Testis (tissue), 3 donors: Measurements from ENCODE around the gene MCOLN1. TPM values are rescaled to one million over a fixed set of nuclear protein-coding genes. Genes with fewer than 3 reads are reported as not detected.

Experiments
- DNase-seq: peaks from one replicate; pipeline ENCODE4 v3.0.0-alpha.2; 2019
- H3K27ac ChIP-seq, 2 donors: fragments of 200-600 bp; sonication (generic); one replicate each; pipeline ENCODE4 v1.5.1; 2019
- H3K27me3 ChIP-seq: fragments of 200-600 bp; sonication (generic); one replicate; pipeline ENCODE4 v1.5.1; 2019
- H3K36me3 ChIP-seq: fragments of 200-600 bp; sonication (generic); one replicate; pipeline ENCODE4 v1.5.1; 2017; ENCODE audit warnings: low read depth; ENCODE audit errors: missing control alignments
- H3K4me1 ChIP-seq: fragments of 200-600 bp; sonication (generic); one replicate; pipeline ENCODE4 v1.5.1; 2019
- H3K4me3 ChIP-seq, 2 donors: fragments of 200-600 bp; sonication (generic); one replicate each; pipeline ENCODE4 v1.5.1; 2017 to 2019
- H3K9me3 ChIP-seq: fragments of 200-600 bp; sonication (generic); one replicate; pipeline ENCODE4 v1.5.1; 2017
- POLR2A ChIP-seq: fragments of 450-650 bp; IDR thresholded peaks from one replicate; pipeline ENCODE4 v1.6.1; 2017; ENCODE audit warnings: antibody characterized with exemption, mild to moderate bottlenecking, moderate library complexity
- WGBS, 2 donors: methylation state at CpG; one replicate each; pipeline ENCODE4 v1.1.5; 2018; 5-methylcytosine and 5-hydroxymethylcytosine counted together
- intact Hi-C: fragments of 100-400 bp; cut with DNase I; formaldehyde crosslinking; loops from one replicate; pipeline ENCODE4 v1.15.1; 2023; ENCODE audit warnings: low total_unique reads
- polyA plus RNA-seq: library from polyadenylated mRNA; stranded (reverse); fragments of 350-450 nt; fragmentation: Illumina TruSeq; extraction: RNeasy Lipid Tissue Mini Kit (QIAGEN cat#74804); gene quantifications from one replicate; pipeline ENCODE4 v1.2.3, GENCODE V29; 2014; ENCODE audit warnings: low read depth, low replicate concordance; ENCODE audit not compliant: insufficient read depth
- total RNA-seq, 2 donors: library from RNA; depleted of rRNA; stranded (reverse); fragments of >200 nt; gene quantifications; one replicate each; pipeline ENCODE4 v1.2.3, GENCODE V29; 2016
- TF ChIP-seq, protein P1 (sequence below), 3 experiments: fragments of 450-650 bp in 2 of 3; fragments of 200-600 bp in 1 of 3; sonication (generic) in 1 of 3; IDR thresholded peaks; one replicate each; pipeline ENCODE4 v1.5.1; 2016 to 2019; ENCODE audit warnings: antibody characterized with exemption in 3 of 3, mild to moderate bottlenecking in 2 of 3, moderate library complexity in 1 of 3

Gene MCOLN1
- total and polyA plus RNA-seq, 3 donors from 2014 or later, result 15.2 to 26.9 (median 17.7) TPM

DNA sequence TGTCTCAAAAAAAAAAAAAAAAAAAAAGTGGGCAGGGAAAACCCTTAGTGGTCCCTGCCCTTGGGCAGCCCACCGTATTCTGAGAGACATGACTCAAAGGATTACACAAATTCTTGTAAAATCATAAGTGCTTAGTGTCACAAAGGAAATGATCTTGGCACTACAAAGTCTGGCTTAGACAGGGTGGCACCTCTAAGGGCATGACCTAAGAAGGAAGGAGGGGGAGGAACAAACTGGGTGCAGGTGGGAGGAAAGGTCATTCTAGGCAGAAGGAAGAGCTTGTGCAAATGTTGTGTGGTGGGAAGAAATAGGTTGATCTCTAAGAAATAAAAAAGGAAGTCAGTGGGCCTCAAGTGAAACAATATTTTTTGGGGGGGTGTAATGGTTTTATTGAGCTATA lies 23.5 kb downstream of the MCOLN1 start:
- Histone ChIP-seq H3K27ac (no peak overlapping the region), H3K27me3 (no peaks in the 10 kb centered on the region), H3K4me3 (no peak overlapping the region), H3K36me3 (no peaks in the 10 kb centered on the region), H3K9me3 (no peaks in the 10 kb centered on the region), H3K4me1 (no peaks in the 10 kb centered on the region)
- intact Hi-C loops, result no loop called here
- no peak for DNase-seq
- WGBS, 2 donors, result 79 to 84% methylated on average over 1 of the region's 1 CpG
- TF ChIP-seq, protein P1, sequence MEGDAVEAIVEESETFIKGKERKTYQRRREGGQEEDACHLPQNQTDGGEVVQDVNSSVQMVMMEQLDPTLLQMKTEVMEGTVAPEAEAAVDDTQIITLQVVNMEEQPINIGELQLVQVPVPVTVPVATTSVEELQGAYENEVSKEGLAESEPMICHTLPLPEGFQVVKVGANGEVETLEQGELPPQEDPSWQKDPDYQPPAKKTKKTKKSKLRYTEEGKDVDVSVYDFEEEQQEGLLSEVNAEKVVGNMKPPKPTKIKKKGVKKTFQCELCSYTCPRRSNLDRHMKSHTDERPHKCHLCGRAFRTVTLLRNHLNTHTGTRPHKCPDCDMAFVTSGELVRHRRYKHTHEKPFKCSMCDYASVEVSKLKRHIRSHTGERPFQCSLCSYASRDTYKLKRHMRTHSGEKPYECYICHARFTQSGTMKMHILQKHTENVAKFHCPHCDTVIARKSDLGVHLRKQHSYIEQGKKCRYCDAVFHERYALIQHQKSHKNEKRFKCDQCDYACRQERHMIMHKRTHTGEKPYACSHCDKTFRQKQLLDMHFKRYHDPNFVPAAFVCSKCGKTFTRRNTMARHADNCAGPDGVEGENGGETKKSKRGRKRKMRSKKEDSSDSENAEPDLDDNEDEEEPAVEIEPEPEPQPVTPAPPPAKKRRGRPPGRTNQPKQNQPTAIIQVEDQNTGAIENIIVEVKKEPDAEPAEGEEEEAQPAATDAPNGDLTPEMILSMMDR (IDR thresholded peaks at IDR 0.05), result no peak
- no peak for TF ChIP-seq POLR2A

DNA sequence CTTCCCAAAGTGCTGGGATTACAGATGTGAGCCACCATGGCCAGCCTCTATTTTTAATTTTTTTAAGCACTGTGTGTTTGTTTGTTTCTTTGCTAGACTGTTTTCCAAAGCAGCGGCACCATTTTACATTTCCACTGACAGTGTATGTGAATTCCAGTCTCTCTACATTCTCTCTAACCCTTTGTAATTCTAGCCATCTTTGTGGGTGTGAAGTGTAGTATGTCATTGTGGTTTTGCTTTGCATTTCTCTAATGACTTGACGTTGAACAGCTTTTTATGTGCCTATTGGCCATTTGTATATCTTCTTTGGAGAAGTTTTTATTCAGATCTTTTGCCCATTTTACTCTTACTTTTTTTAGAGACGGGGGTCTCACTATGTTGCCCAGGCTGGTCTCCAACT lies 24.7 kb downstream of the MCOLN1 start:
- 86 to 92% methylated on average over 3 of the region's 3 CpGs for WGBS, 2 donors
- H3K27me3 ChIP-seq, result no peaks in the 10 kb centered on the region
- no peaks in the 10 kb centered on the region for H3K9me3 ChIP-seq
- TF ChIP-seq, protein P1 (IDR thresholded peaks at IDR 0.05), result no peak
- TF ChIP-seq POLR2A, result no peak
- H3K4me1 ChIP-seq, result no peaks in the 10 kb centered on the region
- intact Hi-C loops, result no loop called here
- H3K27ac ChIP-seq, result no peak overlapping the region
- no peak overlapping the region for H3K4me3 ChIP-seq
- no peak for DNase-seq
- H3K36me3 ChIP-seq, result no peaks in the 10 kb centered on the region

DNA sequence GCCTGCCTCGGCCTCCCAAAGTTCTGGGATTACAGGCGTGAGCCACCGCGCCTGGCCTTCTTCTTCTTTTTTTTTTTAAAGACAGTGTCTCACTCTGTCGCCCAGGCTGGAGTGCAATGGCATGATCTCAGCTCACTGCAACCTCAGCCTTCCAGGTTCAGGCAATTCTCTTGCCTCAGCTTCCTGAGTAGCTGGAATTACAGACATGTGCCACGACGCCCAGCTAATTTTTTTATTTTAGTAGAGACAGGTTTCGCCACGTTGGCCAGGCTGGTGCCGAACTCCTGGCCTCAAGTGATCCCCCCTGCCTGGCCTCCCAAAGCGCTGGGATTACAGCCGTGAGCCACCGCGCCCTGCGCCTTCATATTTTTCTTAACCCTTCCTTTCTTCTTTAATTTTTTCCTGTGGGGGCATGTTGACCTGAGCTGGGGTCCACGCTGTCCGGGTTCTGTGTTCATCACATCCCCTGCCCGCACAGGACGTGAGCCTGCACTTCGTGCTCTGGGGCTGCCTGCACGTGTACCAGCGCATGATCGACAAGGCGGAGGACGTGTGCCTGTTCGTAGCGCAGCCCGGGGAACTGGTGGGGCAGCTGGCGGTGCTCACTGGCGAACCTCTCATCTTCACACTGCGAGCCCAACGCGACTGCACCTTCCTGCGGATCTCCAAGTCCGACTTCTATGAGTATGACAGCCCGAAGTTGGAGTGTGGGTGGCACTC lies 27.2 kb downstream of the MCOLN1 start:
- WGBS, 2 donors, result 71 to 87% methylated on average over 18 to 36 of the region's 36 CpGs
- DNase-seq, result no peak
- H3K4me3 ChIP-seq, result no peak overlapping the region
- H3K36me3 ChIP-seq, result no peaks in the 10 kb centered on the region
- no peaks in the 10 kb centered on the region for H3K4me1 ChIP-seq
- TF ChIP-seq, protein P1 (IDR thresholded peaks at IDR 0.05), result no peak
- TF ChIP-seq POLR2A, result no peak
- no peaks in the 10 kb centered on the region for H3K27me3 ChIP-seq
- intact Hi-C loops, result no loop called here
- no peak overlapping the region for H3K27ac ChIP-seq
- no peaks in the 10 kb centered on the region for H3K9me3 ChIP-seq

DNA sequence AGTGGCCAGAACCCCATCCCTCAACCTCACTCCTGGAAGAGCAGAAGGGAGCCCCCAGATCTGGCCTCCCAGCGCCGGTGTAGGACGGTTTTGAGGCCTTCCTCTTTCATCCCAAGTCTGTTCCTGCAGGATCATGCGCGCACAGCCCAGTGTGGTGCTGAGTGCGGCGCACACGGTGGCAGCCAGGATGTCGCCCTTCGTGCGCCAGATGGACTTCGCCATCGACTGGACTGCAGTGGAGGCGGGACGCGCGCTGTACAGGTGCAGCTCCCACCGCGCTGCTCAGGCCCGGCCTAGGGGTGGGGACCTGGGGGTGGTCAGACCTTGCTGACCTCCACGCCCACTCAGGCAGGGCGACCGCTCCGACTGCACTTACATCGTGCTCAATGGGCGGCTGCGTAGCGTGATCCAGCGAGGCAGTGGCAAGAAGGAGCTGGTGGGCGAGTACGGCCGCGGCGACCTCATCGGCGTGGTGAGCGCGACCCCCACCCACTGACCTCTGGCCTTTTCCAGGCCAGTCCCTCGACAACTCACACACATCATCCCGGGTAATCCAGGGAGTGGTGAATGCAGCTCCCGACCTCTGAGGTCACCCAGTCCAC lies 27.8 kb downstream of the MCOLN1 start:
- Histone ChIP-seq H3K4me3 (peak overlapping the region in 1 of 2 donors; percentile 39), H3K36me3 (no peaks in the 10 kb centered on the region), H3K27ac (no peak overlapping the region), H3K4me1 (no peaks in the 10 kb centered on the region), H3K9me3 (no peaks in the 10 kb centered on the region), H3K27me3 (no peaks in the 10 kb centered on the region)
- TF ChIP-seq, protein P1 (IDR thresholded peaks at IDR 0.05), result no peak
- no peak for TF ChIP-seq POLR2A
- 51 to 91% methylated on average over 28 to 41 of the region's 41 CpGs for WGBS, 2 donors
- DNase-seq, result no peak
- intact Hi-C loops, result no loop called here
